ENCODE measurements around the gene ZNF567.
A peak's percentile ranks its signal among the peaks of the same experiment; 100 is the strongest.
"Not testable (repeated sequence)": the region's sequence is repeated elsewhere in the genome, so short reads cannot be mapped to it uniquely, and the experiment has no call there.

Gene ZNF567

DNA sequence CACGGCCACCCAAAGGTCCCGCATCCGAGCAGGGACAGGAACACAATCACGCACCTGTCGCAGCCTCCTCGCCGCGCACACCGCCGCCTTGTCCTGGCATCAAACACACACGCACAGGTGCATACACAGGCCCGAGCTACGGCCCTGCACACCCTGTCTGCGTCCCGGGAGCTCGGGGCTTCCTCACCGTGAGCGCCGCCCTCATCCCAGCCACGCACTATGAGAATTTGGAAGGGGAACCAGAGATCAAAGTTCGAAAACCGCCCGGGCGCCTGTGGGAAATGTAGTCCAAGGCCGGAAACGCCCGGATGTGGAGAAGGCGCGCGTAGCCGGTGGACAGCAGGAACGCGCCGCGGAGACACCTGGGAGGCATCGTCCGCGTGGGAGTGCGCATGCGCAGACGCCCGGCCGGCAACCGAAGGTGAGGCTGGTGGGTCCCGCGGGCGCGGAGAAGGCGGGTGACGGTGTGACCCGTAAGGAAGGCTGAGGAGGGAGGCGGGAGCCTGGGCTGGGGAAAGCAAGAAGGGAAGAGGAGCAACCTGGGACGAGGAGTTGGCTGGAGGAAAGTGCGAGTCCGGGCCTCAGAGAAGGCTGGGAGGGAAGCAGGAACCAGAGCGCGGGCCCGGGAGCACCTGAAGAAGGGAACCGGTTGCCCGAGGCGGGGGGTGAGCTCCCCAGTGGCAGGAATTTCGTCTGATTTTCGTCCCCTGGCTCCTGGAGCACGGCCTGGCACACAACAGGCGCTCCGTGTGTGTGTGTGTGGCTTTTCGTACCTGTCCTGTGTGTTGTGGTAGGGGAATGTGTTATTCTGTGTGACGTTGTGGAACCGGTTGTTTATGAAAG, at the start of gene ZNF567:
Gene ZNF567 (plus strand): TSS at position 399 of the 843 bp plus-strand sequence. CDS start 7,256 bp downstream, outside the sequence.
- DNase-seq (ENCODE audit: low read depth) = peak; percentile 84

DNA sequence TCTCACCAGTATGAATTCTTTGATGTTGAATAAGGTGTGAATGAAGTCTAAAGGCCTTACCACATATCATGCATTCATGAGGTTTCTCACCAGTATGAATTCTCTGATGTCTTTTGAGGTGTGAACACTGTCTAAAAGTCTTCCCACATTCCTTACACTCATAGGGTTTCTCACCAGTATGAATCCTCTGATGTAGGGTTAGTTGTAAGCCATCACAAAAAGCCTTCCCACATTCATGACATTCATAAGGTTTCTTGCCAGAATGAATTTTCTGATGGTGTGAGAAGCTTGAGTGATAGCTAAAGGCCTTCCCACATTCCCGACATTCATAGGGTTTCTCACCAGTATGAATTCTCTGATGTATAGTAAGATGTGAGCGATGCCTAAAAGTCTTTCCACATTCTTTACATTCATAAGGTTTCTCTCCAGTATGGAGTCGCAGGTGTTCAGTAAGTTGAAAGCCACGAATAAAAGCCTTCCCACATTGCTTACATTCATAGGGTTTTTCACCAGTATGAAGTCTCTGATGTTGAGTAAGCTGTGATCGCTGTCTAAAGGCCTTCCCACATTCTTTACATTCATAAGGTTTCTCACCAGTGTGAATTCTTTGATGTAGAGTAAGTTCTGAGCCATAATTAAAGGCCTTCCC, 48.4 kb upstream of the ZNF567 start:
- no peak for DNase-seq (ENCODE audit: low read depth)

DNA sequence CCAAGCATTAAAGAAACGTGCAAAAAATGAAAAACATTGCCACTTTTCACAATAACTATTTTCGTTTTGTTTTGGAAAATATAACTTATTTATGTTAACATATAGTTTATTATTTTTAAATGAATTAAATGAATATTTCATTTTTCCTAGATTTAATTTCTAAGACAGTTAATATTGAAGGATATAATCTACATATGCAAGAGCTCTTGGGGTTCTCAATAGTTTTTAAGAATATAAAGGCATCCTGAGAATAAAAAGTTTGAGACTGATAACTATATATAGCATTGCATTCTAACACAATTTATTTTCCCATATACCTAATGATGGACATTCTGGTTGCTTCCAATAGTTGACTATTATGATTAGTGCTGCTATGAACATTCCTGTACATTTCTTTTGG, 40.7 kb upstream of the ZNF567 start:
- no peak for DNase-seq (ENCODE audit: low read depth)

DNA sequence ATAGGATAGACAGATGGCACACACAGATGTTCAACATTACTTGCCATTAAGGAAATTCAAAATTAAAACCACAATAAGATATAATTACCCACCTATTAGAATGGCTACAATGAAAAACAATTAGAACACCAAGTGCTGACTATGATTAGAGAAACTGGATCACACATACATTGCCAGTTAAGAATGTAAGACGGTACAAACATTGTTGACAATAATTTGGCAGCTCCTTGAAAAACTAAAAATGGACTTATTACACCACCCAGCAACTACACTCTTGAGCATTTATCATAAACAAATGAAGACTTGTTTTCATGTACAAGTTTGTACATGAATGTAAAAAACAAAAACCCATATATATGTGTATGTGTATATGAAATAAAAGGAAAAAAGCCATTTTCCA, 34.5 kb upstream of the ZNF567 start:
- DNase-seq (ENCODE audit: low read depth) = no peak

DNA sequence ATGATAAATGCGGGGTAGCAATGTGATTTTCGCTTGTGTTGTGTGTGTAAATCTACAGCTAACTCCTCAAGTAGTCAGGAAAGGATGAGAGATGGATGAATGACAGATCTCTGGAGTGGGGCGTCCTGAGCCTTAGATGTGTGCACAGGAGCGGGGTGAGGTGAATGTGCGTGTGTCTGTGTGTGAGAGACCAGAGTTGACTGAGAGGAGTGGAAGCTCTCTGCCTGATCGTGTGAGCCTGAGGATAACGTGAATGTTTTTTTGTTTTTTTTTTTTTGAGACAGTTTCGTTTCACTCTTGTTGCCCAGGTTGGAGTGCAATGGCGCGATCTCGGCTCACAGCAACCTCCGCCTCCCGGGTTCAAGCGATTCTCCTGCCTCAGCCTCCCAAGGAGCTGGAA, 21.6 kb upstream of the ZNF567 start:
- no peak for DNase-seq (ENCODE audit: low read depth)

DNA sequence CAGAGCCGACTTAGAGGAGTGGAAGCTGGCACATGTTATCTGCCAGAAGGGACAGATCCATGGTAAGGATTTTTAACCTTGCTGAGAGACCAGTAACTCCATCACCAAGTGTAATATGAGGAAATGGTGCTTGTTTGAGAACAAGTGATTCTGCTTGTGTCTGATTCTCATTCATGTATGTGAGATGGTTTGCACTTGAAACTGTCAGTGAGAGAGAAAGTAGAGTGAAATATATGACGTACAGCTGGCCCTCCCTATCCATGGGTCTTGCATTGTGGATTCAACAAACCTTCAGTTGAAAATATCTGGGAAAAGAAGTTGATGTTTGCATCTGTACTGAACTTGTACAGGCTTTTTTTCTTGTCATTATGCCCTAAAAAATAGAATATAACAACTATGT, 18.8 kb upstream of the ZNF567 start:
- DNase-seq (ENCODE audit: low read depth) = no peak

DNA sequence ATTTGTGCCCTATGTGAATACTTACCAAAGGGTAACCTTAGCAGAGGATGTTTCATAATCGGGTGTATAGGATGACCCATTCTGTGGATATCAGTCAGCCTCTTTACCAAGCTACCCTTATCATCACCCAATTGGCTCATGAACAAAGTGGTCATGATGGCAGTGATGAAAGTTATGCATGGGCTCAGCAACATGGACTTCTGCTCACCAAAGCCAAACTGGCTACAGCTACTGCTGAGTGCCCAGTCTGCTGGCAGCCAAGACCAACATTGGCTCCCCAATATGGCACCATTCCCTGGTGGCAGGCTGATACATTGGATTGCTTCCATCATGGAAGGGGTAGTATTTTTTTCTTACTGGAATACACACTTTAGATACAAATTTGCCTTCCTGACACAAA, 15.0 kb upstream of the ZNF567 start:
- DNase-seq (ENCODE audit: low read depth) = no peak

DNA sequence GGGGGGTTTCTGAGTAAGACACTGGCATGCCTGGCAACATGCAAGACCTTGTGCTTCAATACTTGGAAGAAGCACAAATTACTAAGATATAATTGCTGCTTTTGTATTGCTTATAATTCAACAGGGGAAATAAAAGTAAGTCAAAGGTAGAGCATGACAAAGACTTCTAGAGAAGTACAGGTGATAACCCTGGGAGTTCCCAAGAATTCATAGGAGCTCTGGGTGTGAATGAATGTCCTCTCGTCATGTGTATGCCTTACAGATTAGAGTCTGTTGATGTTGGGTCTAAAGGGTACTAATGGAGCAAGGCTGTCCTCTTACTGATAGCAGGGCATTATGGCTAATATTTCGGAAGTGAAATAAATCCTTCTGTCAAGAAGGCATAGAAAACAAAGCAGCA, 13.2 kb upstream of the ZNF567 start:
- DNase-seq (ENCODE audit: low read depth) = no peak

DNA sequence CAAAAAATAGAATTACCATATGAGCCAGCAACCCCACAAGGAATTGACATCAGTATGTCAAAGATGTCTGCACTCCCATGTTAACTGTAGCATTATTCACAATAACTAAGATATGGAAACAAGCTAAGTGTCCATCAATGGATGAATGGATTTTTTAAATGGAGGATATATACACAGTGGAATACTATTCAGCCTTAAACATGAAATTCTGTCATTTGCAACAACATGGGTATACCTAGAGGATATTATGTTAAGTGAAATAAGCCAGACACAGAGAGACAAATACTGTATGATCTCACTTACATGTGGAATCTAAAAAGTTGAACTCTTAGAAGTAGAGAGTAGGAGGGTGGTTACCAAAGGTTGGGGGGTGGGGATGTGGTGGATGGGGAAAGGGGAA, 8.0 kb upstream of the ZNF567 start:
- DNase-seq (ENCODE audit: low read depth) = no peak

DNA sequence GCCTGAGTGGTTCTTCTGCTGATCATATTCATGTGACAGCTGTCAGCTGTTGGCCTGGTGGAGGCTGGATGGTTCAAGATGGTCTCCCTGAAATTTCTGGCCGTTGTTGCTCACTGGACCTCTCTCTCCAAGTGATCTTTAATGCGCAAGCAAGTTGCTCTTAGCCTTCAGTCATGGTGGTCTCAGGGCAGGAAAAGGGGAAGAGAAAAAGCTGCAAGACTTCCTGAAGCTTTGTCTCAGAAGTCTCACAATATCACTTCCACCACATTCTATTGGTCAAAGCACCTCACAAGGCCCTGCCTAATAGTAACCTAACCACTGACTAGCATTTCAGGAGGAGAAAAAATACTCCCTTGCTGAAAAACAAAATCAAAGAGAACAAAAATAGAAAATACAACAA, 1.6 kb upstream of the ZNF567 start:
- no peak for DNase-seq (ENCODE audit: low read depth)

DNA sequence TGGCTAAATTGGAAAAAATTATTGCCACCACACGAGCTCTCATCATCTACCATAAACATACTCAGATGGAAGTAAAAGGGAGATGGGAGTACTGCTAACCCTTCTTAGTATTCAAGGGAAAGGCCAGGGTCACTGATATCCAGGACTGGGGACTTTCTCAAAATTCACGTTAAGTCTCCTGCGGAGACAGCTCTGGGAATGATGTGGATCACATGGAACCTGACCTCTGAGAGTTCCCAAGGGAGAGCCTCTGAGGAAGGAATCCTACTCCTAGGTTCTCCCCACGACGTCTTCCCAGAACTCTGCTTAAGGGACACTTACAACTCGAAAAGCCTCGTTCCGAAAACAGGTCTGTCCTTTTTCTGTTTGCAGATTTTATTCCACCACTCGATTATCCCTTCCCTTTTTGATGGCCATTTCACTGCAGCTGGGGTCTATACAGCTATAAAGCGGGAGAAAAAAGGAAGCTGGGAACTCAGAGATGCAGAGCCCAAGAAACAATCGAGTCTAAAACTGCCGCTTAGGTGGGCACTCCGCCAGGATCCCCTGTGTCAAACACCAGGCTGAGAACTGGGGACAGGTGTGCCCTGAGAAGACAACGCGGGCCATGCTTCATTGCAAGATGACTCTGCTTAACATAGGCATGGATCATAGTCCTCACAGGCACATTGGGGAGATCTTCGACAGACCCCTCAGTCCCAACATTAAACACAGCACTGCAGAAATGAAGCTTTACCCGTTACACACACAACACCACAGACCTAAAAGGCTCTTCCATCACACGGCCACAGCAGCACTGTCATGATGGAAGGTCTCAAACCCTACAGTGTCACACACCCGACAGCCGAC, 823 bp upstream of the ZNF567 start:
- no peak for DNase-seq (ENCODE audit: low read depth)

DNA sequence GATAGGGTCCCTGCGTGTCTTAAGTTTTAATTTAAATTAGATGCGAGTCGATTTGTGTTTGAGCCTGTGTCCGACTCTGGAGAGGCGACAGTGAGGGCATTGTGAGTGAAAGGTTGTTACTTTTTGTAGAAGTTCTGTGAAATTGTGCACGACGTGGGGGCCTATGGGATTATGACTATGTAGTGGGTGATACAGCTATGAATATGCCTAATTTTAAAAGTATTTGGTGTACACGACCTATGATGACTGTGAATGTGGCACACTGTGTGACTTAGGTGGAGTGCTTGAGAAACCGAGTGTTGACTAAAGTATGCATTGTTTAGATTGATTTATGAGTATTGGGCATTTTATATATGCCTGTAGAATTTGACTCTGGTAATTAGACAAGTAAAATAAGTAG, 646 bp downstream of the ZNF567 start:
- no peak for DNase-seq (ENCODE audit: low read depth)

DNA sequence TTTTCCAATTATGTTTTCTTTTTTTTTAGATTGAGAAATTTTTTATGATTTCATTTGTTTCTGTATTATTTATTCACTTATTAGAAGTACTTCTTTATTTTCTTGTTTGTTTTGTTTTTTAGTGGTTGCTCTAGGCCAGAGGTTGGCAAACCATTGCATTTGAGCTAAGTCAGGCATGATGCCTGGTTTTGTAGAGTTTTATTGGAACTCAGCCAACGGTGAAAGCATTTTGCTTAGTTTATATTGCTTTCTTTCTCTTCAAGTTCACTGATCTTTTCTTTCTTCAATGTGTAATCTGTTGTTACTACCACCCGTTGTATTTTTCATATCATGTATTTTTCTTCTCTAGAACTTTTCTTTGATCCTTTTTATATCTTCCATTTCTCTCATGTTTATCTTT, 19.7 kb downstream of the ZNF567 start:
- DNase-seq (ENCODE audit: low read depth) = no peak

DNA sequence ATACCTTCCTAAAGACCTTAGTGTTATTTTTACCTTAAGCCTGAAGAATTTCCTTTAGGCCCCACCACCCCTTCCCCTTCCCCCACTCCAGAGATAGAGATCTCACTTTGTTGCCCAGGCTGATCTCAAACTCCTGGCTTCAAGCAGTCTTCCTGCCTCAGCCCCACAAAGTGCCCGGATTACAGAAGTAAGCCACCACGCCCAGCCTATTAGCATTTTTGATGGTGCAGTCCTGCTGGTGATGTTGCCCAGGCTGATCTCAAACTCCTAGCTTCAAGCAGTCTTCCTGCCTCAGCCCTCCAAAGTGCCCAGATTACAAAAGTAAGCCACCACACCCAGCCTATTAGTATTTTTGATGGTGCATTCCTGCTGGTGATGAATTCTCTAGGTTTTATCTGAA, 22.0 kb downstream of the ZNF567 start:
- DNase-seq (ENCODE audit: low read depth) = no peak

DNA sequence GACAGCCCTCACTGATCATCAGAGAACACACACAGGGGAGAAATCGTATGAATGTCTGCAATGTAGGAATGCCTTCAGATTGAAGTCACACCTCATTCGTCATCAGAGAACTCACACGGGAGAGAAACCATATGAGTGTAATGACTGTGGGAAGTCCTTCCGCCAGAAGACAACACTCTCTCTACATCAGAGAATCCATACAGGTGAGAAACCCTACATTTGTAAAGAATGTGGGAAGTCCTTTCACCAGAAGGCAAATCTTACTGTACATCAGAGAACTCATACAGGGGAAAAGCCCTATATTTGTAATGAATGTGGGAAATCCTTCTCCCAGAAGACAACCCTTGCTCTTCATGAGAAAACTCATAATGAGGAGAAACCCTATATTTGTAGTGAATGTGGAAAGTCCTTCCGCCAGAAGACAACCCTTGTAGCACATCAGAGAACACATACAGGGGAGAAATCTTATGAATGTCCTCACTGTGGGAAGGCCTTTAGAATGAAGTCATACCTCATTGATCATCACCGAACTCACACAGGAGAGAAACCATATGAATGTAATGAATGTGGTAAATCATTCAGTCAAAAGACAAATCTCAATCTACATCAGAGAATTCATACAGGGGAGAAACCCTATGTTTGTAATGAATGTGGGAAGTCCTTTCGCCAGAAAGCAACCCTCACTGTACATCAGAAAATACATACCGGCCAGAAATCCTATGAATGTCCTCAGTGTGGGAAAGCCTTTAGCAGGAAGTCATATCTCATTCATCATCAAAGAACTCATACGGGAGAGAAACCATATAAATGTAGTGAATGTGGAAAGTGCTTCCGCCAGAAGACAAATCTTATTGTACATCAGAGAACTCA, 32.5 kb downstream of the ZNF567 start:
- no peak for DNase-seq (ENCODE audit: low read depth)

DNA sequence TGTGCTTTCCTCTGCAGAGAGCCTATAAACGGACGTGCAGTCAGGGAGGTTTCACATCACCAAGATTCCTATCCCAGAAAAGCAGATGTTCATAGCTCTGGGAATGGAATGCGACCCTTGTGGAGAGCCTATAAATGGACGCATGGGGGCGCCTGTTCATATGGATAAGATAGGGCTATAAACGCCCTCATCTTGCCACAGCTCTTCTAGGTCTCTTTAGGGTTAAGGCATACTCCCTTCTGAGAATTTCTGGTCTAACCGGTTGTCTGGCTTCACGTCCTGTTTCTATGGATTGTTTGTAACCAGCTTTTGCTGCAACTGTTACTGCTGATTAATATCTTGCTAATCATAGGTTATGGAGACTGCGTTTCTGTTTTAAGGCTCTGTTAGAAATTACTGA, 48.8 kb downstream of the ZNF567 start:
- DNase-seq (ENCODE audit: low read depth) = not testable (repeated sequence)

DNA sequence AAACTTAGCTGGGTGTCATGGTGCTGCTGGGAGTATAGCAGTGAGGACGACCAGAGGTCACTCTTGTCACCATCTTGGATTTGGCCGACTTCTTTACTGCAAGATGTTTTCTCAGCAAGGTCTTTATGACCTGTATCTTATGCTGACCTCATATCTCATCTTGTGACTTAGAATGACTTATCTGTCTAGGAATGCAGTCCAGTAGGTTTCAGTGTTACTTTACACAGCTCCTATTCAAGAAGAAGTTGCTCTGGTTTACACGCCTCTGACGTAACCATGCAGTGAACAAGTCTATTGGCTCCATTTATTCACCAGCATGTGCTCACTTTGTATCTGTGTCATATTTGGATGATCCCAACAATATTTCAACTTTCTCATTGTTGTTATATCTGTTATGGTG, 58.5 kb downstream of the ZNF567 start:
- DNase-seq (ENCODE audit: low read depth) = no peak

DNA sequence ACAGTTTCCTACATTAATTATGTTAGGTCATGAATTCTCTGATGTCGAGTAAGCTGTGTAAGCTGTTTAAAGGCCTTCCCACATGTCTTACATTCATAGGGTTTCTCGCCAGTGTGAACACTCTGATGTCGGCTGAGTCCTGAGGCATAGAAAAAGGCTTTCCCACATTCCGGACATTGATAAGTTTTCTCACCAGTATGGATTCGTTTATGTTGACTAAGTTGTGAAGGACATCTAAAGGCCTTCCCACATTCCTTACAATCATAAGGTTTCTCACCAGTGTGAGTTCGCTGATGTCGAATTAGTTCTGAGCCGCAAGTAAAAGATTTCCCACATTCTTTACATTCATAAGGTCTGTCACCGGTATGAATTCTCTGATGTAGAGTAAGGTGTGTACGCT, 60.3 kb downstream of the ZNF567 start:
- DNase-seq (ENCODE audit: low read depth) = no peak

DNA sequence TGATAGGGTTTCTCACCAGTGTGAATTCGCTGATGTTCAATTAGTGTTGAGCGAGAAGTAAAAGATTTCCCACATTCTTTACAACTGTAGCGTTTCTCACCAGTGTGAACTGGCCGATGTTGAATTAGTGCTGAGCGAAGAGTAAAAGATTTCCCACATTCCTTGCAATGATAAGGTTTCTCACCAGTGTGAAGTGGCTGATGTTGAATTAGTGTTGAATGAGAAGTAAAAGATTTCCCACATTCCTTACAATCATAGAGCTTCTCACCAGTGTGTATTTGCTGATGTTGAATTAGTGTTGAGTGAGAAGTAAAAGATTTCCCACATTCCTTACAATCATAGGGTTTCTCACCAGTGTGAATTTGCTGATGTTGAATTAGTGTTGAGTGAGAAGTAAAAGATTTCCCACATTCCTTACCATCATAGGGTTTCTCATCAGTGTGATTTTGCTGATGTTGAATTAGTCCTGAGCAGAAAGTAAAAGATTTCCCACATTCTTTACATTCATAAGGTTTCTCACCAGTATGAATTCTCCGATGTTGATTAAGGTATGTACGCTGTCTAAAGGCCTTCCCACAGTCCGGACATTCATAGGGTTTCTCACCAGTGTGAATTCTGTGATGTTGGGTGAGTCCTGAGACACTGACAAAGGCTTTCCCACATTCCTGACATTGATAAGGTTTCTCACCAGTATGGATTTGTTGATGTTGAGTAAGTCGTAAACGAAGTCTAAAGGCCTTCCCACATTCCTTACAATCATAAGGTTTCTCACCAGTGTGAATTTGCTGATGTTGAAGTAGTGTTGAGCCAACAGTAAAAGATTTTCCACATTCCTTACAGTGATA, 61.2 kb downstream of the ZNF567 start:
- no peak for DNase-seq (ENCODE audit: low read depth)

DNA sequence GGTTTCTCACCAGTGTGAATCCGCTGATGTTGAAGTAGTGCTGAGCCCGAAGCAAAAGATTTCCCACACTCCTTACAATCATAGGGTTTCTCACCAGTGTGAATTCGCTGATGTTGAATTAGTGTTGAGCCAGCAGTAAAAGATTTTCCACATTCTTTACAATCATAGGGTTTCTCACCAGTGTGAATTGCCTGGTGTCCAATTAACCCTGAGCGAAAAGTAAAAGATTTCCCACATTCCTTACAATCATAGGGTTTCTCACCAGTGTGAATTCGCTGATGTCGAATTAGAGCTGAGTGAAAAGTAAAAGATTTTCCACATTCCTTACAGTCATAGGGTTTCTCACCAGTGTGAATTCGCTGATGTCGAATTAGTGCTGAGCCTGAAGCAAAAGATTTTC, 62.2 kb downstream of the ZNF567 start:
- DNase-seq (ENCODE audit: low read depth) = not testable (repeated sequence)

All from GM04504 (cell line).